ENCODE results near the gene CNTNAP2.

- no peak for TF ChIP-seq EZH2 (IDR thresholded peaks at IDR 0.05)
- TF ChIP-seq POLR2AphosphoS5 (IDR thresholded peaks at IDR 0.05; ENCODE audit: borderline replicate concordance, low read depth, low read length): no peak
- TF ChIP-seq FOXP2 (optimal IDR thresholded peaks at IDR 0.05; ENCODE audit: control extremely low read depth, extremely low read length, insufficient read depth): no peak
These were observed 1642.8 kb downstream of the CNTNAP2 start for GRCh38 chr7:147759327-147759943.
